Muscle of leg (tissue), 11 donors: Measurements from ENCODE around the gene TMEM203. TPM values are rescaled to one million over a fixed set of nuclear protein-coding genes. Genes with fewer than 3 reads are reported as not detected.

ENCODE experiments used
- DNase-seq: peaks from one replicate; pipeline ENCODE4 v3.0.0; 2013
- H3K27ac ChIP-seq: one replicate; pipeline ENCODE4 v1.5.1; 2013; ENCODE audit warnings: mild to moderate bottlenecking, low read length, control low read depth
- H3K27me3 ChIP-seq: one replicate; pipeline ENCODE4 v1.6.1; 2013; ENCODE audit warnings: low read length; ENCODE audit not compliant: control insufficient read depth, insufficient read depth
- H3K36me3 ChIP-seq: one replicate; pipeline ENCODE4 v1.6.1; 2013; ENCODE audit warnings: low read length; ENCODE audit not compliant: control insufficient read depth, insufficient read depth
- H3K4me1 ChIP-seq: one replicate; pipeline ENCODE4 v1.6.1; 2013; ENCODE audit warnings: low read length; ENCODE audit not compliant: control insufficient read depth, insufficient read depth
- H3K4me3 ChIP-seq: one replicate; pipeline ENCODE4 v1.5.1; 2013; ENCODE audit warnings: low read length, control low read depth
- H3K9me3 ChIP-seq: replicated peaks from 2 replicates; pipeline ENCODE4 v1.6.1; 2013; ENCODE audit warnings: low read depth, low read length; ENCODE audit not compliant: control insufficient read depth
- WGBS: methylation state at CpG from one replicate; pipeline ENCODE4 v1.1.5; 2013; ENCODE audit warnings: missing lambda C conversion rate; ENCODE audit not compliant: insufficient coverage; 5-methylcytosine and 5-hydroxymethylcytosine counted together
- polyA plus RNA-seq, 8 donors: library from polyadenylated mRNA; unstranded; fragments of 120-200 nt; gene quantifications; one replicate each; pipeline versions ENCODE4 v1.2.1 to v1.2.3, GENCODE V29; 2013; ENCODE audit warnings: inconsistent platforms in 1 of 8, low replicate concordance in 1 of 8; ENCODE audit not compliant: insufficient read length in 8 of 8, insufficient read depth in 1 of 8
- total RNA-seq: library from RNA; stranded (reverse); fragments of 120-200 nt; gene quantifications from one replicate; pipeline ENCODE4 v1.2.4, GENCODE V29; 2013

TMEM203 gene
- total and polyA plus RNA-seq, 9 donors: 25.2 to 38.2 (median 36.3) TPM

GRCh38 chr9:137168904-137169856, 36.3 kb downstream of the TMEM203 start:
- Histone ChIP-seq H3K9me3 (no peaks in the 10 kb centered on the region), H3K4me3 (no peak overlapping the region), H3K27me3 (peaks cover 83% of the 10 kb centered on the region), H3K27ac (no peak overlapping the region), H3K36me3 (no peaks in the 10 kb centered on the region), H3K4me1 (peaks cover 15% of the 10 kb centered on the region)
- DNase-seq: peak; percentile 52
- WGBS: under 1% methylated on average over 124 of the region's 124 CpGs

GRCh38 chr9:137168573-137168903, 36.9 kb downstream of the TMEM203 start:
- Histone ChIP-seq H3K9me3 (no peaks in the 10 kb centered on the region), H3K4me1 (peaks cover 15% of the 10 kb centered on the region), H3K27me3 (peaks cover 84% of the 10 kb centered on the region), H3K36me3 (no peaks in the 10 kb centered on the region), H3K4me3 (no peak overlapping the region), H3K27ac (no peak overlapping the region)
- 1% methylated on average over 28 of the region's 36 CpGs for WGBS
- no peak for DNase-seq

- no peak overlapping the region for H3K27ac ChIP-seq
- no peaks in the 10 kb centered on the region for H3K9me3 ChIP-seq
- peaks cover 17% of the 10 kb centered on the region for H3K4me1 ChIP-seq
- peaks cover 87% of the 10 kb centered on the region for H3K27me3 ChIP-seq
- WGBS: 5% methylated on average over 53 of the region's 57 CpGs
- no peak overlapping the region for H3K4me3 ChIP-seq
- H3K36me3 ChIP-seq: no peaks in the 10 kb centered on the region
- DNase-seq: no peak
Observed at GRCh38 chr9:137167747-137168572, 37.5 kb downstream of the TMEM203 start.

GRCh38 chr9:137167277-137167746, 38.1 kb downstream of the TMEM203 start:
- no peak for DNase-seq
- Histone ChIP-seq H3K27ac (no peak overlapping the region), H3K9me3 (no peaks in the 10 kb centered on the region), H3K36me3 (no peaks in the 10 kb centered on the region), H3K4me3 (no peak overlapping the region), H3K27me3 (peaks cover 91% of the 10 kb centered on the region), H3K4me1 (peaks cover 13% of the 10 kb centered on the region)
- WGBS: 43% methylated on average over 20 of the region's 44 CpGs

GRCh38 chr9:137166380-137167229, 38.8 kb downstream of the TMEM203 start:
- no peak overlapping the region for H3K27ac ChIP-seq
- H3K9me3 ChIP-seq: no peaks in the 10 kb centered on the region
- no peaks in the 10 kb centered on the region for H3K36me3 ChIP-seq
- DNase-seq: no peak
- H3K4me1 ChIP-seq: peaks cover 13% of the 10 kb centered on the region
- H3K27me3 ChIP-seq: peaks cover 96% of the 10 kb centered on the region
- WGBS: 66% methylated on average over 17 of the region's 22 CpGs
- no peak overlapping the region for H3K4me3 ChIP-seq

GRCh38 chr9:137165250-137165836, 40.1 kb downstream of the TMEM203 start:
- Histone ChIP-seq H3K4me1 (peaks cover 13% of the 10 kb centered on the region), H3K4me3 (no peak overlapping the region), H3K27me3 (peaks cover 95% of the 10 kb centered on the region), H3K27ac (no peak overlapping the region), H3K9me3 (no peaks in the 10 kb centered on the region), H3K36me3 (no peaks in the 10 kb centered on the region)
- no peak for DNase-seq
- 76% methylated on average over 28 of the region's 32 CpGs for WGBS

GRCh38 chr9:137164370-137165249, 40.8 kb downstream of the TMEM203 start:
- Histone ChIP-seq H3K36me3 (no peaks in the 10 kb centered on the region), H3K4me1 (peaks cover 10% of the 10 kb centered on the region), H3K9me3 (no peaks in the 10 kb centered on the region), H3K27ac (no peak overlapping the region), H3K27me3 (peaks cover 95% of the 10 kb centered on the region), H3K4me3 (no peak overlapping the region)
- 67% methylated on average over 24 of the region's 34 CpGs for WGBS
- DNase-seq: no peak

- Histone ChIP-seq H3K4me1 (peaks cover 10% of the 10 kb centered on the region), H3K36me3 (no peaks in the 10 kb centered on the region), H3K4me3 (no peak overlapping the region), H3K9me3 (no peaks in the 10 kb centered on the region), H3K27ac (no peak overlapping the region), H3K27me3 (peaks cover 98% of the 10 kb centered on the region)
- no peak for DNase-seq
- WGBS: 80% methylated on average over 22 of the region's 22 CpGs
Observed at GRCh38 chr9:137163805-137164204, 41.6 kb downstream of the TMEM203 start.

- Histone ChIP-seq H3K4me3 (no peak overlapping the region), H3K36me3 (no peaks in the 10 kb centered on the region), H3K4me1 (peaks cover 10% of the 10 kb centered on the region), H3K9me3 (no peaks in the 10 kb centered on the region), H3K27me3 (peaks cover 99% of the 10 kb centered on the region), H3K27ac (no peak overlapping the region)
- 23% methylated on average over 26 of the region's 26 CpGs for WGBS
- DNase-seq: no peak
Observed at GRCh38 chr9:137163365-137163715, 42.1 kb downstream of the TMEM203 start.
